WERI-Rb-1 (cell line): Measurements from ENCODE around the gene P4HA1.
A peak's percentile ranks its signal among the peaks of the same experiment; 100 is the strongest.

ENCODE experiments used
- DNase-seq: peaks from one replicate; pipeline ENCODE4 v3.0.0-alpha.2; 2020
- H3K27ac ChIP-seq: fragments of 250-450 bp; sonication (Bioruptor Pico); 2 replicates; pipeline ENCODE4 v1.5.1; 2020; ENCODE audit warnings: mild to moderate bottlenecking, moderate library complexity
- H3K27me3 ChIP-seq: fragments of 250-450 bp; sonication (Bioruptor Pico); 2 replicates; pipeline ENCODE4 v1.5.1; 2021; ENCODE audit warnings: mild to moderate bottlenecking, low read depth, moderate library complexity; ENCODE audit not compliant: insufficient read depth, severe bottlenecking
- H3K36me3 ChIP-seq: fragments of 250-450 bp; sonication (Bioruptor Pico); 2 replicates; pipeline ENCODE4 v1.5.1; 2020; ENCODE audit warnings: mild to moderate bottlenecking, moderate library complexity
- H3K4me3 ChIP-seq: 2 replicates; pipeline ENCODE4 v1.5.1; 2011; ENCODE audit warnings: low read depth, mild to moderate bottlenecking, control low read depth, low read length
- H3K9me3 ChIP-seq: fragments of 250-450 bp; sonication (Bioruptor Pico); 2 replicates; pipeline ENCODE4 v1.5.1; 2021; ENCODE audit warnings: mild to moderate bottlenecking, moderate library complexity; ENCODE audit not compliant: severe bottlenecking
- CTCF ChIP-seq: IDR thresholded peaks from 2 replicates; pipeline ENCODE4 v1.5.1; 2011; ENCODE audit warnings: low read depth, mild to moderate bottlenecking, control low read depth, inconsistent platforms, low read length

The P4HA1 gene

GRCh38 chr10:73093922-73094850 lies 2.5 kb downstream of the P4HA1 start:
- no peaks in the 10 kb centered on the region for H3K9me3 ChIP-seq
- no peak for TF ChIP-seq CTCF
- H3K4me3 ChIP-seq: peak overlapping the region; percentile 98
- no peaks in the 10 kb centered on the region for H3K27me3 ChIP-seq
- no peak overlapping the region for H3K27ac ChIP-seq
- no peaks in the 10 kb centered on the region for H3K36me3 ChIP-seq
- no peak for DNase-seq

- Histone ChIP-seq H3K27me3 (no peaks in the 10 kb centered on the region), H3K4me3 (no peak overlapping the region), H3K36me3 (no peaks in the 10 kb centered on the region), H3K27ac (no peak overlapping the region), H3K9me3 (no peaks in the 10 kb centered on the region)
- no peak for TF ChIP-seq CTCF
- DNase-seq: no peak
Measured at GRCh38 chr10:73092830-73093229, 3.8 kb downstream of the P4HA1 start.

- no peaks in the 10 kb centered on the region for H3K27me3 ChIP-seq
- H3K4me3 ChIP-seq: no peak overlapping the region
- H3K27ac ChIP-seq: no peak overlapping the region
- no peak for TF ChIP-seq CTCF
- no peaks in the 10 kb centered on the region for H3K9me3 ChIP-seq
- H3K36me3 ChIP-seq: no peaks in the 10 kb centered on the region
- DNase-seq: no peak
Measured at GRCh38 chr10:73088304-73088703, 8.4 kb downstream of the P4HA1 start.

- H3K4me3 ChIP-seq: no peak overlapping the region
- no peaks in the 10 kb centered on the region for H3K36me3 ChIP-seq
- no peak overlapping the region for H3K27ac ChIP-seq
Measured at GRCh38 chr10:73086816-73087215, 9.8 kb downstream of the P4HA1 start.

GRCh38 chr10:73084209-73084608 lies 12.5 kb downstream of the P4HA1 start:
- no peak overlapping the region for H3K27ac ChIP-seq
- H3K4me3 ChIP-seq: no peak overlapping the region
- H3K9me3 ChIP-seq: no peaks in the 10 kb centered on the region
- no peaks in the 10 kb centered on the region for H3K27me3 ChIP-seq
- no peak for DNase-seq
- no peaks in the 10 kb centered on the region for H3K36me3 ChIP-seq
- no peak for TF ChIP-seq CTCF

More at GRCh38 chr10:73086816-73087215, 9.8 kb downstream of the P4HA1 start:
- H3K27me3 ChIP-seq: no peaks in the 10 kb centered on the region
- DNase-seq: no peak
- no peaks in the 10 kb centered on the region for H3K9me3 ChIP-seq
- no peak for TF ChIP-seq CTCF
